H9 (cell line): Measurements from ENCODE around the gene SYK. TPM values are rescaled to one million over a fixed set of nuclear protein-coding genes. Genes with fewer than 3 reads are reported as not detected.
A peak's percentile ranks its signal among the peaks of the same experiment; 100 is the strongest.

Experiments
- DNase-seq: peaks from one replicate; pipeline ENCODE4 v3.0.0-alpha.2; 2017
- H2AFZ ChIP-seq: one replicate; pipeline ENCODE4 v1.6.1; 2013; ENCODE audit warnings: mild to moderate bottlenecking, low read length, control low read depth, moderate library complexity
- H2AK5ac ChIP-seq: 2 replicates; pipeline ENCODE4 v1.6.1; 2013; ENCODE audit warnings: low read length, control low read depth, mixed read lengths; ENCODE audit not compliant: insufficient read length
- H2BK120ac ChIP-seq: one replicate; pipeline ENCODE4 v1.6.1; 2013; ENCODE audit warnings: low read depth, mild to moderate bottlenecking, low read length, control low read depth, inconsistent platforms; ENCODE audit not compliant: poor library complexity, severe bottlenecking
- H2BK12ac ChIP-seq: 2 replicates; pipeline ENCODE4 v1.6.1; 2013; ENCODE audit warnings: low read length, control low read depth, mixed read lengths, low read depth; ENCODE audit not compliant: insufficient read length
- H2BK15ac ChIP-seq: 2 replicates; pipeline ENCODE4 v1.6.1; 2013; ENCODE audit warnings: low read depth, low read length, control low read depth
- H2BK20ac ChIP-seq: one replicate; pipeline ENCODE4 v1.6.1; 2013; ENCODE audit warnings: low read depth, mild to moderate bottlenecking, low read length, control low read depth, inconsistent platforms; ENCODE audit not compliant: poor library complexity, severe bottlenecking
- H2BK5ac ChIP-seq: 2 replicates; pipeline ENCODE4 v1.6.1; 2013; ENCODE audit warnings: low read length, control low read depth, mixed read lengths; ENCODE audit not compliant: insufficient read length
- H3K14ac ChIP-seq: 2 replicates; pipeline ENCODE4 v1.6.1; 2013; ENCODE audit warnings: low read length, control low read depth; ENCODE audit not compliant: insufficient read depth
- H3K18ac ChIP-seq: 2 replicates; pipeline ENCODE4 v1.6.1; 2013; ENCODE audit warnings: low read depth, mild to moderate bottlenecking, mixed read lengths, low read length, control low read depth; ENCODE audit not compliant: insufficient read length
- H3K23ac ChIP-seq: 2 replicates; pipeline ENCODE4 v1.6.1; 2013; ENCODE audit warnings: low read length, control low read depth, mixed read lengths, low read depth; ENCODE audit not compliant: insufficient read length
- H3K23me2 ChIP-seq: 2 replicates; pipeline ENCODE4 v1.6.1; 2013; ENCODE audit warnings: low read depth, mild to moderate bottlenecking, mixed read lengths, low read length, control low read depth; ENCODE audit not compliant: insufficient read length, poor library complexity, severe bottlenecking
- H3K27ac ChIP-seq: 2 replicates; pipeline ENCODE4 v1.5.1; 2013; ENCODE audit warnings: low read length, control low read depth, mixed read lengths, low read depth; ENCODE audit not compliant: insufficient read length
- H3K27me3 ChIP-seq: 2 replicates; pipeline ENCODE4 v1.6.1; 2013; ENCODE audit warnings: low read length, control low read depth, inconsistent platforms; ENCODE audit not compliant: insufficient read depth
- H3K4ac ChIP-seq: 2 replicates; pipeline ENCODE4 v1.6.1; 2013; ENCODE audit warnings: low read depth, mild to moderate bottlenecking, control low read depth, inconsistent platforms, low read length, moderate library complexity
- H3K4me1 ChIP-seq: 2 replicates; pipeline ENCODE4 v1.6.1; 2013; ENCODE audit warnings: low read length, control low read depth, inconsistent platforms; ENCODE audit not compliant: insufficient read depth
- H3K4me2 ChIP-seq: 2 replicates; pipeline ENCODE4 v1.6.1; 2013; ENCODE audit warnings: low read length, control low read depth, mixed read lengths; ENCODE audit not compliant: insufficient read length, insufficient read depth
- H3K56ac ChIP-seq: 2 replicates; pipeline ENCODE4 v1.6.1; 2013; ENCODE audit warnings: low read depth, mild to moderate bottlenecking, mixed read lengths, low read length, control low read depth; ENCODE audit not compliant: insufficient read length
- H3K79me1 ChIP-seq: 2 replicates; pipeline ENCODE4 v1.6.1; 2013; ENCODE audit warnings: low read depth, mild to moderate bottlenecking, moderate library complexity, low read length, control low read depth, inconsistent platforms; ENCODE audit not compliant: insufficient read depth, poor library complexity, severe bottlenecking
- H3K79me2 ChIP-seq: 2 replicates; pipeline ENCODE4 v1.6.1; 2013; ENCODE audit warnings: low read length, control low read depth, inconsistent platforms; ENCODE audit not compliant: insufficient read depth
- H3K9ac ChIP-seq: 2 replicates; pipeline ENCODE4 v1.6.1; 2013; ENCODE audit warnings: low read length, control low read depth, mixed read lengths; ENCODE audit not compliant: insufficient read length; ENCODE audit errors: extremely low read depth
- H3K9me3 ChIP-seq: one replicate; pipeline ENCODE4 v1.6.1; 2013; ENCODE audit warnings: low read depth, low read length, inconsistent platforms; ENCODE audit not compliant: control insufficient read depth
- H3T11ph ChIP-seq: one replicate; pipeline ENCODE4 v1.6.1; 2013; ENCODE audit warnings: mild to moderate bottlenecking, low read length, control low read depth, inconsistent platforms
- H4K20me1 ChIP-seq: one replicate; pipeline ENCODE4 v1.6.1; 2013; ENCODE audit not compliant: control insufficient read depth, insufficient read length, insufficient read depth
- H4K5ac ChIP-seq: 2 replicates; pipeline ENCODE4 v1.6.1; 2013; ENCODE audit warnings: low read depth, mild to moderate bottlenecking, mixed read lengths, low read length, control low read depth; ENCODE audit not compliant: insufficient read length
- H4K8ac ChIP-seq: replicated peaks from 2 replicates; pipeline ENCODE4 v1.6.1; 2013; ENCODE audit warnings: low read length, control low read depth, mixed read lengths, low read depth; ENCODE audit not compliant: insufficient read length
- H4K91ac ChIP-seq: 2 replicates; pipeline ENCODE4 v1.6.1; 2013; ENCODE audit warnings: low read depth, mild to moderate bottlenecking, moderate library complexity, mixed read lengths, low read length, control low read depth; ENCODE audit not compliant: insufficient read length
- H3K27ac Mint-ChIP-seq, 3 experiments: 2 replicates in 2 of 3; 3 replicates in 1 of 3; pipeline ENCODE4 v1.8.0; 2020 to 2021; ENCODE audit warnings: mixed read lengths in 3 of 3, mild to moderate bottlenecking in 1 of 3, moderate library complexity in 1 of 3
- H3K27me3 Mint-ChIP-seq: 2 replicates; pipeline ENCODE4 v1.8.0; 2021; ENCODE audit warnings: low read depth, mild to moderate bottlenecking, moderate library complexity, mixed read lengths
- H3K36me3 Mint-ChIP-seq, 3 experiments: 2 replicates in 2 of 3; 3 replicates in 1 of 3; pipeline ENCODE4 v1.8.0; 2020 to 2021; ENCODE audit warnings: low read depth in 3 of 3, mixed read lengths in 3 of 3; ENCODE audit not compliant: insufficient read depth in 1 of 3
- H3K4me1 Mint-ChIP-seq, 2 experiments: 2 replicates each; pipeline ENCODE4 v1.8.0; 2020; ENCODE audit warnings: mixed read lengths in 2 of 2
- H3K4me3 Mint-ChIP-seq, 2 experiments: 2 replicates in 1 of 2; 3 replicates in 1 of 2; pipeline ENCODE4 v1.8.0; 2020 to 2021; ENCODE audit warnings: mild to moderate bottlenecking in 2 of 2, mixed read lengths in 2 of 2, moderate library complexity in 1 of 2
- H3K9me3 Mint-ChIP-seq, 2 experiments: 2 replicates in 1 of 2; 3 replicates in 1 of 2; pipeline ENCODE4 v1.8.0; 2020; ENCODE audit warnings: mild to moderate bottlenecking in 2 of 2, mixed read lengths in 2 of 2, moderate library complexity in 1 of 2
- WGBS: extraction: QIAGEN DNeasy Blood & Tissue Kit; methylation state at CpG from one replicate; pipeline ENCODE4 v1.1.7; 2013; ENCODE audit warnings: missing lambda C conversion rate, low lambda C conversion rate, mixed read lengths; ENCODE audit not compliant: insufficient read length; ENCODE audit errors: extremely low coverage; 5-methylcytosine and 5-hydroxymethylcytosine counted together
- total RNA-seq: library from RNA; stranded (reverse); gene quantifications from 2 replicates; pipeline ENCODE4 v1.2.1, GENCODE V29; 2021
- TF ChIP-seq, protein P1 (sequence below): fragments of 200-600 bp; sonication (generic); conservative IDR thresholded peaks from 3 replicates; pipeline ENCODE4 v1.8.0; 2021; ENCODE audit warnings: antibody characterized with exemption, mild to moderate bottlenecking

SYK gene
- total RNA-seq, 1 experiment from 2014 or later, result 7.9 TPM

GRCh38 chr9:90915693-90916092, 114.1 kb downstream of the SYK start:
- no peak overlapping the region for H2AK5ac ChIP-seq
- H3K9me3 Mint-ChIP-seq, result no peaks in the 10 kb centered on the region
- peaks cover 2% of the 10 kb centered on the region for H4K20me1 ChIP-seq
- H3K14ac ChIP-seq, result no peak overlapping the region
- no peak overlapping the region for H3K18ac ChIP-seq
- no peak overlapping the region for H3K27ac Mint-ChIP-seq
- no peaks in the 10 kb centered on the region for H3K4me1 ChIP-seq
- H3T11ph ChIP-seq, result no peak overlapping the region
- no peaks in the 10 kb centered on the region; the same call in 1 of the 2 replicates for H3K27me3 Mint-ChIP-seq
- H3K4me1 Mint-ChIP-seq, result 0 out of 4 replicates have a peak, but pooled peaks cover 2% of the 10 kb centered on the region in 2 experiments
- no peak overlapping the region for H3K4me2 ChIP-seq
- DNase-seq, result peak; percentile 63
- H2BK20ac ChIP-seq, result no peak overlapping the region
- no peaks in the 10 kb centered on the region for H3K27me3 ChIP-seq
- H2BK5ac ChIP-seq, result no peak overlapping the region
- no peak overlapping the region for H3K4ac ChIP-seq
- H3K4me3 Mint-ChIP-seq, result no peak overlapping the region
- no peaks in the 10 kb centered on the region for H3K9me3 ChIP-seq
- H3K79me1 ChIP-seq, result no peaks in the 10 kb centered on the region
- no peak overlapping the region for H3K9ac ChIP-seq
- no peak overlapping the region for H4K91ac ChIP-seq
- no peaks in the 10 kb centered on the region for H3K36me3 Mint-ChIP-seq
- no peak overlapping the region for H2BK12ac ChIP-seq
- WGBS, result no CpG with 5 or more reads among the region's 6 CpGs
- no peaks in the 10 kb centered on the region for H3K23me2 ChIP-seq
- no peak overlapping the region for H3K56ac ChIP-seq
- H4K5ac ChIP-seq, result no peak overlapping the region
- H3K27ac ChIP-seq, result no peak overlapping the region
- no peak overlapping the region for H2AFZ ChIP-seq
- H2BK120ac ChIP-seq, result no peak overlapping the region
- TF ChIP-seq, protein P1, sequence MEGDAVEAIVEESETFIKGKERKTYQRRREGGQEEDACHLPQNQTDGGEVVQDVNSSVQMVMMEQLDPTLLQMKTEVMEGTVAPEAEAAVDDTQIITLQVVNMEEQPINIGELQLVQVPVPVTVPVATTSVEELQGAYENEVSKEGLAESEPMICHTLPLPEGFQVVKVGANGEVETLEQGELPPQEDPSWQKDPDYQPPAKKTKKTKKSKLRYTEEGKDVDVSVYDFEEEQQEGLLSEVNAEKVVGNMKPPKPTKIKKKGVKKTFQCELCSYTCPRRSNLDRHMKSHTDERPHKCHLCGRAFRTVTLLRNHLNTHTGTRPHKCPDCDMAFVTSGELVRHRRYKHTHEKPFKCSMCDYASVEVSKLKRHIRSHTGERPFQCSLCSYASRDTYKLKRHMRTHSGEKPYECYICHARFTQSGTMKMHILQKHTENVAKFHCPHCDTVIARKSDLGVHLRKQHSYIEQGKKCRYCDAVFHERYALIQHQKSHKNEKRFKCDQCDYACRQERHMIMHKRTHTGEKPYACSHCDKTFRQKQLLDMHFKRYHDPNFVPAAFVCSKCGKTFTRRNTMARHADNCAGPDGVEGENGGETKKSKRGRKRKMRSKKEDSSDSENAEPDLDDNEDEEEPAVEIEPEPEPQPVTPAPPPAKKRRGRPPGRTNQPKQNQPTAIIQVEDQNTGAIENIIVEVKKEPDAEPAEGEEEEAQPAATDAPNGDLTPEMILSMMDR, result peak; percentile 61
- H2BK15ac ChIP-seq, result no peak overlapping the region
- H3K23ac ChIP-seq, result no peak overlapping the region
- no peaks in the 10 kb centered on the region for H3K79me2 ChIP-seq
- no peak overlapping the region for H4K8ac ChIP-seq
